Fibroblast of gingiva (primary cell): ENCODE data around the gene PLOD3.

Experiments used
- DNase-seq: peaks from one replicate; pipeline ENCODE4 v3.0.0-alpha.2; 2011; ENCODE audit warnings: low read depth

PLOD3 gene

DNA sequence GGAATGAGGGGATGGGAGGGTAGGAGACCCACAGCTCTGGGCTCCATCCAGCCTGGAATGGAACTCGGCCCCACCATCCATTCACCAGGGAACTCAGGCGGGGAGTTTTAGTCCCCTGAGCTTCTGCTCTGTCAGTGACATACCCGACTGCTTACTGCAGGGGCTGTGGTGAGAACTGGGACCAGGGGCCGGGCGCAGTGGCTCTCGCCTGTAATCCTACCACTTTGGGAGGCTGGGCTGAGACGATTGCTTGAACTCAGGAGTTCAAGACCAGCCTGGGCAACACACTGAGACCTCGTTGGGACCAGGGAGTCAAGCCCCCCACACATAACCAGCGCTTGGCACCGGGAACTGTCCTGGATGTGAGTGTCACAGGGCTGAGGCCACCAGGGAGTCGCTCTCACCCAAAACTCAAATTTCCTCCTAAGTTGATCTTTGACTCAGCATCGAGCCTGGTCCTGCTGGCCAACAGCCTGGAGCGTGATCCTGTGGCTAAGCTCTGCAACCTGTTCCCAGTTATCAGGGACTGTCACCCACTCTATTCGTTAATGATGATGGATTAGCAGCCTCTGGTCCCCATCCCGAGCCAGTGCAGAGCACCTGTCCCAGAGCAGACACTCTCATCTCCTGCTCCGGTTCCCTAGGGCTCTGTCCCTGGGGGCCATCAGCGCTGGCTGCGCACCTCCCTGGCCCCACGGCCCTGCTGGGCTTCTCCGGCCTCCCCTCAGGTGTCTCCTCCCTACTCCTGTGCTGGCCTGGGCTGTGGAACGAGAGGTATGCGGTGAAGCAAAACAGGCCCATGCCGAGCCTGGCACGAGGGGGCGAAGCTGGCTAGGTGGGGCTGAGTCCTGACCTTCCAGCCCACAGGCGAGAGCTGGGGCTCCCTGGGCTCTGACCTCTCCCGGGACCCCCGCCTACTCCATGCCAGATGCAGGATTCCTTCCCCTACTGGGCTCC is 21.1 kb upstream of the PLOD3 start:
- no peak for DNase-seq

DNA sequence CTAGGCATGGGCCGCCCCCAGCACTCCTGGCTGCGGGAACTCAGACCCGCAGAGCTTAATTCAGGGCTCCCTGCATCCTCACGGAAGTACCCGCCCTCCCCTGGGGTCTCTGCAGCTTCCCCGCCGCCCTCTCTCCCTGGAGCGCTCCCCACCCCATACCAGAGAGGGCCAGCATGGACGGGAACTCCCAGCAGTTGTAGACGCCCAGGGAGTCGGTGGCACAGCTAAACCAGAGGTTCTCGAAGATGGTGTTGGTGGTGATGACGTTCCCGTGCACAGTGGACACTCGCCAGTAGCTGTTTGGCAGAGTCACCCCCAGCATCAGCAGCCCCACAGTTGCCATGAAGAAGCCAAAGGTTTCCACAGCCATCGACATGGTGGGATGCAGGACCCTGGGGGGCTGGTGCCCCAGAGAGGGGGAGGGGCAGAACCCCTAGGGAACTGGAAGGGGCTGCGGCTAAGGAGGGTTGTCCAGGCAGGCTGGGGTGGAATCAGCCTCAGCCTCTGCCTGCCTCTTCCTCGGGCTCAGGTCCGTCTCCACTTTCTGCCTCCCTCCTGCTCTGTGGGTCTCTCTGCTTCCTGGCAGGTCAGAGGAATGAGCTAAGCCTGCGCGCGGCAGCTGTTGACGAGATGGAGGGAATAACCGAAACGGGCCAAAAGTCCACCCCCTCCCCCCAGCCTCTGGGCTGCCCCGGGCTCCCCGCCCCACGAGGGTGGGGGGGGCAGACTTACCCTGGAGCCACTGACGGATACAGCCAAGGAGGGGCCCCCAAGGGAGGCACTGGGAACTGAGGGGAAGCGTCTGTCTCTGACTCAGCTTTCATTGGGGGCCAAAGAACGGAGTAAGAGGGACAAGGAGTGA is 20.1 kb upstream of the PLOD3 start, which contains the start of gene CLDN15:
Gene CLDN15, minus strand, starts transcription at position 597 of the 862 bp plus-strand sequence. Its CDS starts 221 bp downstream, at position 376.
- DNase-seq = no peak

GRCh38 chr7:101236292-101236835 is 19.0 kb upstream of the PLOD3 start:
- no peak for DNase-seq

DNA sequence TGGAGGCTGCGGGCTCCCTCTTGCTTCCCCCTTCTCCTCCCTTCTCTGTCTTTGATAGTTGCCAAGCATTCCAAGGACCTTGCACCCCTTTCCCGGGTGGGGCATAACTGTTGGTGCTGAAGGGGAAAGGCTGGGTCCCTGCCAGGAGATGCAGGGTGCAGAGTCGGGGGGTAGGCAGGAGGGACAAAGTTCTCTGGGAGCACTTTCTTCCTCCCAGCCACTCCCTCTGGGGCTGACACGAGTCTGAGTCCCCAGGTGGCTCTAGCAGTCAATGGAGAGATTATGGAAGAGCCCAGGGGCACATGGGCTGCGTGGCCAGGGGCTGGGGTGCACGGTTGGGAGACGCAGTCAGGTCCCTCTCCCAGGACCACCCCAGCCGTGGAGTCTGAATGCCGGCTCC is 18.1 kb upstream of the PLOD3 start:
- no peak for DNase-seq

- DNase-seq = no peak
Observed at GRCh38 chr7:101235050-101235449, 17.7 kb upstream of the PLOD3 start.

DNA sequence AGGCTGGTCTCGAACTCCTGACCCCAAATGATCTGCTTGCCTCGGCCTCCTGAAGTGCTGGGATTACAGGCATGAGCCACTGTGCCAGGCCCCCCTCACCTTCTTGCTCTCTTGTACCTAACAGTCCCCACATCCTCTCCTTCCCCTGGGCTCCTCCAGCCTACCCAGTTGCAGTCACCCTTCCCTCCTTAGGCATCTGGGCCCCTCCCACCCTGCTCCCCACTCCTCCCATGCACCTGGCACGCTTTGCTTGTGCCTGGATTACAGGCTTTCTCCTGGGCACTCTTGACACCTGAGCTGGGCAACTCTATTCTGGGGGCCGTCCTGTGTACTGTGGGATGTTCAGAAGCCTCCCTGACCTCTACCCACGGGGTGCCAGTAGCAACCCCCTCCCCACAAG is 17.3 kb upstream of the PLOD3 start:
- no peak for DNase-seq

- DNase-seq = no peak
Observed at GRCh38 chr7:101233907-101234547, 16.6 kb upstream of the PLOD3 start.

DNA sequence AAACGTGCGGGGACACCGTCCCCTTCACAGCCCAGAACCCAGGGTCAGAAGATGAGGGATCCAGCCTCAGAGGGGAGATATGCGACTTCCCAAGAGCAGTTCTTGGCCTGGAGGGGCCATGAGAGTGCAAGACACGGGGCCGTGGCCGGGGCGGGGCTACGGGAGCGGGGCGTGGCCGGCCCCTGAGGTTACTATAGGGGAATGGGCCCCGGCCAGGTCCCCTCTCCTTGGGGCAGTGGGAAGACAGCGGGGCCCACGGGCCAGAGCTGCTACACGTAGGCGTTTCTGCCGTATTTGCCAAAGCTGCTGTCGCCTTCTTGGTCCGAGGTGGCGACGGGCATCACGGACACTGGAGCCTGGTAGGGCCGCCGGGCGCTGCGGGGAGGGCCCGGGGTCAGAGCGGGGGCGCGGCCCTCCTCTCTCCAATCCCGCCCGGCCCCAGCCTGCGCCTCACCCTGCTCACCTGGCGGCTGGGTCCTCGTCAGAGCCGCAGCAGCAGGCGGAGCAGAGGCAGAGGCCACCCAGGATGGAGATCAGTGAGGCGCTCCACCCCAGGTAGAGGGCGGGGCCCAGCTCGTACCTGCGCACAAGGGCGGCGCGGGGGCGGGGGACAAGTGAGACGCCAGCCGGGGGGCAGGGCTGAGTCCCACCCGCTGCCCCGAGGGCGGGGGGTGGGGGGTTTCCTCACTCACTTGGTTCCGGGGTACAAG is 14.9 kb upstream of the PLOD3 start:
- DNase-seq = no peak

DNA sequence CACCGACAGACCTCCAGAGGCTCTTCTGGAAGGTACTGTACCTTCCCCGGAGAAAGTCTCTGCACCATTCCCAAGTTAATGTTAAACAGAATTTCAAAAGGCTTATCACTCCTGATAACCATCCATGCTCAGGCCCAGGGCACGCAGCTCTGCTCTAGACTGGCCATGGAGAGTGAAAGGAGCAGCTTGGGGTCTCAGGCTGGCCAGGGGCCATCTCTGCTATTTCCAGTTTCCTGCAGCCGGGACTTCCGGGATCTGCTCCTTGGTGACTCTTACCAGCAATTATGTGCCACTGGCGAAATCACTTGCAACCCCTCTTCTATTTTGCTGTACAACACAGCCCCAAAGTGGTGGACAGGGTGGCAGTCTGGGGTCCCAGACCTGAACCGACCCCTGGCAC is 14.3 kb upstream of the PLOD3 start:
- no peak for DNase-seq

DNA sequence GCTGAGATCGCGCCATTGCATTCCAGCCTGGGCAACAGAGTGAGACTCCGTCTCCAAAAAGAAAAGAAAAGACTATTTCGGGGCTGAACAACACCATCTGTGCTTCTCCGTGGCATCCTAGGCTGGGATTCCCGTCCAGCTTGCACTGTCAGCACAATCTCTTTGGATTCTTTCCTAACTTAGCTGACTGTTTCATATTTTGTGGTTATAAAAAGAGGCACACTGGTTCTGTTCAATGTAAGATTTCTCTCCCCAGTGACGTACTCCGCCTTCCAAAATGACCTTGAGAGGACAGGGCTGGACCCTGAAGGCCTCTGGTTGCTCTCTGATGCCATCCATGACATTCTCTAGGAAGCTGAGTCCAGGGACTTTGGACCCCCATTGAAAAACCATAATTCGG is 9.3 kb upstream of the PLOD3 start:
- peak; percentile 43 for DNase-seq

- DNase-seq = no peak
Observed at GRCh38 chr7:101225650-101226049, 8.3 kb upstream of the PLOD3 start.

DNA sequence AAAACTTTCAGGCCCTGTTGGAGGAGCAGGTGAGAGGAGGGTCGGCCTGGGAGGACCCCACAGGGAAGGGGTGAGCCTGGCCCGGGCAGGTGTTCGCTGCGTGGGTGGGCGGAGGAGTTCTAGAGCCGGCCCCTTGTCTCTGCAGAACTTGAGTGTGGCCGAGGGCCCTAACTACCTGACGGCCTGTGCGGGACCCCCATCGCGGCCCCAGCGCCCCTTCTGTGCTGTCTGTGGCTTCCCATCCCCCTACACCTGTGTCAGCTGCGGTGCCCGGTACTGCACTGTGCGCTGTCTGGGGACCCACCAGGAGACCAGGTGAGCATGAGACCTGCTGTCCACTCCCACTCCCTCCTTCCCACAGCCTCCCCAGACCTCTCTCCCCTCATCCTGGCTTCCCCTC is 6.1 kb upstream of the PLOD3 start:
- DNase-seq = no peak

DNA sequence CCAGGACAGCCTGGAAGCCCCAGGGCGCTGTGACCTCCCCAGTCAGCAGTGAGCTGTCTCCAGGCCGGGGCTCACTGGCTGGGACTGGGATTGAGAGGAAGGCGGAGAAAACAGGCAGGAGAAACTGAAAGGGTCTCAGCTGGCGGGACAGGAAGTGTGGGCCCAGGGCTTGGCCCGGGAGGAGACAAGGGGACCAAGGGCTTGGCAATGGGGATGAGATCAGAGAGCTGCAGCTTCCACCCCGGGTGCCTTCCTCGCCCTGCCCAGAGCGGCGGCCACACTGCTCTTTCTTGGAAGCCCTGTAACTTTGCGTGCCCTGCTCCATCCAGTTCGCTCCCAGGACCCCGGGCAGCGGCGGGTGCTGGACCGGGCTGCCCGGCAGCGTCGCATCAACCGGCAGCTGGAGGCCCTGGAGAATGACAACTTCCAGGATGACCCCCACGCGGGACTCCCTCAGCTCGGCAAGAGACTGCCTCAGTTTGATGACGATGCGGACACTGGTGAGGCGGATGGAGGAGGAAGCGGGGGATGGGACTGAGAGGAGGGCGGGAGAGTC is 5.0 kb upstream of the PLOD3 start:
- no peak for DNase-seq

DNA sequence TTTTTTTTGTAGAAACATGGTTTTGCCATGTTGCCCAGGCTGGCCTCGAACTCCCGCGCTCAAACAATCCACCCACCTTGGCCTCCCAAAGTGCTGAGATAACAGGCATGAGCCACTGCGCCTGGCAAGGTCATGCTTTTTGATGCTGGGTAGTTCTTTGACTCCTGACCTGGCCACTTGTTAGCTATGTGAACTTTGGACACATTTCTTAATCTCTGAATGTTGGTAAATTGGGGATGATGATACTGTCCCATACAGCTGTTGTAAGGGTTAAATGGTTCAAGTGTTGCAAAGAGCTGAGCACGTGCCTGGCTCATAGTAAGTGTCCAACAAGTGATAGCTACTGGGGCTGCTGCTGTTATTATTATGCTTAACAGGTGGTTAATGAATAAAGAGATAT is 2.9 kb upstream of the PLOD3 start:
- no peak for DNase-seq

DNA sequence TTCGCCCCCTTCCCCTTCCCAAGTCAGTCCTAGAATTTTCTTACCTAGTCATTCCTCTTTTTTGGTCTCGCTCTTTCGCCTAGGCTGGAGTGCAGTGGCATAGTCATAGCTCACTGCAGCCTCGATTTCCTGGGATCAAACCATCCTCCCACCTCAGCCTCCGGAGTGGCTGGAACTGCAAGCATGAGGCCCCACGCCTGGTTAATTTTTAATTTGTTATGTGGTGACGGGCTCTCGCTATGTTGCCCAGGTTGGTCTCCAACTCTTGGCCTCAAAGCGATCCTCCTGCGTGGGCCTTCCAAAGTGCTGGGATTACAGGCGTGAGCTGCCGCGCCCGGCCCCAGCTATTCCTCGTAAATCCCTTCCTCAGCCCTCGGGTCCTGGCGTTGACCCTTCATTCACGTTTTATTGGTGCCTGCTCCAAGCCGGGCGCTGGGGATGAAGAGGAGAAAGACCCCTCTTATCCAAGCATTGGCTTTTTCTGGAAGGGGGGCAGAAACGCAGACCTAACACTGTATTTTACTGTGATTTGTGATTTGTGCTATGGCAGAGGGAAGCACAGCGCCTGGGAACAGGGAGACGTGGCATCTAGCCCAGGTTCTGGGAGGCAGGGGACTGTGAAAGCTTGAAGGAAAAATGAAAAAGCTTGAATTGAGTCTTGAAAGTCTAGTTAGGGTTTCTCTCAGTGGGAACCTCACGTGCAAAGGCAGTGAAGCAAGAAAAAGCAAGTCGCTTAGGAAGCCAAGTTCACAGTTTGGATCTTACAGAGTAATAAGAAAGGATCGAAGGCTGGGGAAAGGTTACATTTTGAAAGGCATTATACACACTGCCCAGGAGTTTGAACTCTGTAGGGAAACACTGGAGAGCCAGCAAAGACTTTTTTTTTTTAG is 1.1 kb upstream of the PLOD3 start:
- DNase-seq = peak; percentile 12

GRCh38 chr7:101216860-101217387 is 457 bp downstream of the PLOD3 start:
- no peak for DNase-seq

GRCh38 chr7:101216001-101216859 is 1.2 kb downstream of the PLOD3 start:
- peak; percentile 23 for DNase-seq

- no peak for DNase-seq
Observed at GRCh38 chr7:101212014-101212413, 5.4 kb downstream of the PLOD3 start.

DNA sequence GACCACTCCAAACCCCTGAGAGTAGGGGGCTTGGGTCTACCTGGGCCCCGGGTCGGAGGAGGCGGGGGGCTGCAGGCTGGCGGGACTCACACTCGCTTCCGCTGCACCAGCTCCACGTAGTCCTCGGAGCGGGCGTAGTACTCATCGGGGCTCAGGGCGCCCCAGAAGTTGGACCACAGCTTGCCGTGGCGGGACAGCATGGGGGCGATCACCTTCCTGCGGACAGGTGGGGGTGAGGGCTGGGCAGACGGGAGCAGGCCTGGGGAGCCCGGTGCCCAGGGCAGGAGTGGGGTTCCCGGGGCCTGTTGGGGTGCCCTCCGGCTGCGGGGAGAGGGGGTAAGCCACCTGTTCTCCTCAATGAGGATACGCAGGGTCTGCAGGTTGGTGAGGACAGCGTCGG is 5.9 kb downstream of the PLOD3 start:
- DNase-seq = no peak
